ENCODE data around the gene PFDN6.
"Not testable (repeated sequence)": the region's sequence is repeated elsewhere in the genome, so short reads cannot be mapped to it uniquely, and the experiment has no call there.

PFDN6 gene

GRCh38 chr6:33288921-33289783 is at the start of gene PFDN6, which contains the start of gene WDR46:
Gene PFDN6 (plus strand): TSS chr6:33289601. CDS start chr6:33289857, 256 bp downstream.
Gene WDR46 (minus strand): TSS chr6:33289239. CDS start chr6:33289170, 69 bp downstream.
- DNase-seq (ENCODE audit: low read depth): peak; percentile 75

GRCh38 chr6:33241968-33242367 is 47.4 kb upstream of the PFDN6 start:
- DNase-seq (ENCODE audit: low read depth): no peak

GRCh38 chr6:33243476-33243875 is 45.9 kb upstream of the PFDN6 start:
- DNase-seq (ENCODE audit: low read depth): no peak

GRCh38 chr6:33247977-33248642 is 41.3 kb upstream of the PFDN6 start:
- peak; percentile 55 for DNase-seq (ENCODE audit: low read depth)

- DNase-seq (ENCODE audit: low read depth): no peak
Observed at GRCh38 chr6:33248643-33248931, 40.8 kb upstream of the PFDN6 start.

GRCh38 chr6:33248932-33249731 is 40.3 kb upstream of the PFDN6 start:
- peak; percentile 96 for DNase-seq (ENCODE audit: low read depth)

- no peak for DNase-seq (ENCODE audit: low read depth)
Observed at GRCh38 chr6:33249732-33250630, 39.4 kb upstream of the PFDN6 start.

- no peak for DNase-seq (ENCODE audit: low read depth)
Observed at GRCh38 chr6:33250731-33251130, 38.7 kb upstream of the PFDN6 start.

- DNase-seq (ENCODE audit: low read depth): no peak
Observed at GRCh38 chr6:33251395-33252012, 37.9 kb upstream of the PFDN6 start.

GRCh38 chr6:33252759-33253158 is 36.6 kb upstream of the PFDN6 start:
- DNase-seq (ENCODE audit: low read depth): no peak

- DNase-seq (ENCODE audit: low read depth): no peak
Observed at GRCh38 chr6:33254591-33254990, 34.8 kb upstream of the PFDN6 start.

GRCh38 chr6:33259032-33259431 is 30.4 kb upstream of the PFDN6 start:
- no peak for DNase-seq (ENCODE audit: low read depth)

GRCh38 chr6:33262490-33262889 is 26.9 kb upstream of the PFDN6 start:
- DNase-seq (ENCODE audit: low read depth): not testable (repeated sequence)

GRCh38 chr6:33264015-33264414 is 25.4 kb upstream of the PFDN6 start:
- DNase-seq (ENCODE audit: low read depth): no peak

- DNase-seq (ENCODE audit: low read depth): no peak
Observed at GRCh38 chr6:33271117-33271467, 18.3 kb upstream of the PFDN6 start.

- DNase-seq (ENCODE audit: low read depth): peak; percentile 97
Observed at GRCh38 chr6:33271468-33272274, 17.7 kb upstream of the PFDN6 start, which contains the start of the genes RPS18 and VPS52. Gene RPS18 (plus strand): TSS chr6:33272075. CDS start chr6:33272120, 45 bp downstream. Gene VPS52 (minus strand): TSS chr6:33271876. CDS start chr6:33271675, 201 bp downstream.

- peak; percentile 50 for DNase-seq (ENCODE audit: low read depth)
Observed at GRCh38 chr6:33272275-33273128, 16.9 kb upstream of the PFDN6 start.

GRCh38 chr6:33273129-33273923 is 16.1 kb upstream of the PFDN6 start:
- no peak for DNase-seq (ENCODE audit: low read depth)

All from CMK (cell line).